Activated CD4-positive, alpha-beta T cell treated with anti-CD3 and anti-CD28 coated beads, Interleukin-2, amount 50 U/mL, for 16 hours (primary cell): Measurements from ENCODE around the gene SYPL2.

Experiments
- DNase-seq: peaks from one replicate; pipeline ENCODE4 v3.0.0-alpha.2; 2020

The SYPL2 gene

DNA sequence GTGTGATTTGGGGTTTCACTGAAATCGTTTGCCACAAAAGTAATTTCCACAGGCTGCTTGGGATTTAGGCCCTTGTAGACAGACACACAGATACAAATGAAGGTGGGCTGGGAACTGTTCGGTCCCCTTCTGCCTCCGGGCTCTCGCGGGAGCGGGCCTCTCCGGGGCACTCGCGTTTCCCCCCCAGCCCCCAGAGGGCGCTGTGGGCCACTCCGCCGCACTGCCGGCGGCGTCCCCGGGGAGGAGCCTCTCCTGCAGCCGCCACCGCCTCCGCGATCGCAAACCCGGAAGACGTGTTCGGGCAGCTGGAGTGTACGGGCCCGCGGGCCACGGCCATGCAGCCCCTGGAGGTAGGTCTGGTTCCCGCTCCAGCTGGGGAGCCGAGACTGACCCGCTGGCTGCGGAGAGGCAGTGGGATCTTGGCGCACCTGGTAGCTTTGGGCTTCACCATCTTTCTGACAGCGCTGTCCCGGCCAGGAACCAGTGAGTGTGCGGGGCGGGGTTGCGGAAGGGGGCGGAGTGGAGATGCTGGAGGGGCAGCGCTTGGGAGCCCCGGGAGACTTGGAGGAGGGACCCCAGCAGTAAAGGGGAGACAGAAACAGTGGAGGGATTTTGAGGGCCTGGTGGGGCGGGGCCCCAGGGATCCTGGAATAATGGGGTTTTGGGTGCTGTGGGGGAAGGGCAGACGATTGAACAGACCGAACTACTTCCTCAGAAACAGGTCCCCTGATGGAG is 27.6 kb downstream of the SYPL2 start, which contains the start of gene CYB561D1:
TSS of gene CYB561D1 (plus strand) at position 290 of the 735 bp plus-strand sequence. CDS start at position 336, 46 bp downstream.
- peak; percentile 90 for DNase-seq

DNA sequence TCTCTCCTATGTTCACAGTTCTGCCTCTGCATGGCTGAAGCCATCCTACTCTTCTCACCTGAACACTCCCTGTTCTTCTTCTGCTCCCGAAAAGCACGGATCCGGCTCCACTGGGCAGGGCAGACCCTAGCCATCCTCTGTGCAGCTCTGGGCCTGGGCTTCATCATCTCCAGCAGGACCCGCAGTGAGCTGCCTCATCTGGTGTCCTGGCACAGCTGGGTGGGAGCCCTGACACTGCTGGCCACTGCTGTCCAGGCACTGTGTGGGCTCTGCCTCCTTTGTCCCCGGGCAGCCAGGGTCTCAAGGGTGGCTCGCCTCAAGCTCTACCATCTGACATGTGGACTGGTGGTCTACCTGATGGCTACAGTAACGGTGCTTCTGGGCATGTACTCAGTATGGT is 29.4 kb downstream of the SYPL2 start:
- no peak for DNase-seq

DNA sequence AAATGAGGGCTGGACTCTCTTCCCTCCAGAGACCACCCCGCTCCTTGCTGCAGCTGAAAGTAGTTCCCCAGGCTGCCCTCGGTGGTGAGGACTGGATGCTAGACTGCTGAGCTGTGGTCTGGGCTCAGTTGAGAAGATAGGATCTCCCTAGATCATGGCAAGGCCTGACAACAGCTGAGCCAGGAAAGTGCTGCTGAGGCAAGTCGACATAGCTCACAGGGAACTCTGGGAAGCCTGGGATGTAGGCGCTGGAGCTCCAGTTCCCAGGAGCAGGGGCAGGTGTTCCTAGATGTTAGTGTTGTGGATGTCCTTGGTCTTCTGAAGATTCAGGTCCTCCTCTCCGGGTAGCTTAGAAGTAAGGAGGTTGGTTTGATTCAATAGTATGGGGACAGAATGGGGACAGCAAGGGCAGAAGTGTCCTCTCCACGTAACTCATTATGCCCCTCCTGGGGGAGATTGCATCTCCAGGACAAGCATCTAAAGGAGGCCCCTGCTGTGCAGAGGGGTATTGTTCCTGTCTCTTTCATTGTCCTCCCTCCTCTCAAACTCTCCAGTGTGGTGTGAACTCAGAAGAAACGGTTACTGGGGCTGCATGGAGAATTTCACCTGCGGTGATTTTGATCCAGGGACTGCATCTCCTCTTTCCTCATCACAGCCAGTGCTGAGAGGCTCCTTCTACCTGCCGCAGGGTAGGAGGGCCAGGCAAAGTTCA is 31.3 kb downstream of the SYPL2 start:
- DNase-seq, result no peak

DNA sequence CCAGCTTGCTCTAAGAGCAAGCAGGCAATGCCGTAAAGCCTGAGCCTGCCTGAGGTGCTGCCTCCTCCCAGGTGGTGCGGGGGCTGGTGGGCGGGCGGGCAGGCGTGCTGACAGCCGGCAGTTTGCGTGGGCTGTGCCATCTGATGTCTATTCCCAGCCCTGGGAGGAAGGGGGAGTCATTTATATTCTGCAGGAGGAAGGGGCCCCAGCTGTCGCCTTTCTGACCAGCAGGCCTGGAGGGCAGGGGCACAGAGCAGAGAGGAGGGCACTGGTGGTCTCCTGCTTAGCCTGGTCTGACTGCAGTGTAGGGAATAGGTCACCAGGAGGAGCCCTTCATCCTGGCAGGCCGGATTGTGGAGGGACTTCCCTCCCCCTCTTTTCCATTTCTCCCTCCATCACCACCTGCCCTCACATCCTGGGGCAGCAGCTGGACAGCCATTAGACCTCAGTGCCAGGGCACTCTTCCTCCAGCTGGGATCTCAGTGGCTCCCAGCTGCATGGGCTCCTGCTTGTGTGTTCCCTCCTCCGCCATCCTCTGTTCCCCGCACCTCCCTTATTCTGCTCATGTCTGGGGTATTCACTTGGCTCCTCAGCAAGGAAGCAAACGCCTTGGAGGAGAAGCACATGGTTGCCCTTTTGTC is 31.9 kb downstream of the SYPL2 start:
- no peak for DNase-seq

DNA sequence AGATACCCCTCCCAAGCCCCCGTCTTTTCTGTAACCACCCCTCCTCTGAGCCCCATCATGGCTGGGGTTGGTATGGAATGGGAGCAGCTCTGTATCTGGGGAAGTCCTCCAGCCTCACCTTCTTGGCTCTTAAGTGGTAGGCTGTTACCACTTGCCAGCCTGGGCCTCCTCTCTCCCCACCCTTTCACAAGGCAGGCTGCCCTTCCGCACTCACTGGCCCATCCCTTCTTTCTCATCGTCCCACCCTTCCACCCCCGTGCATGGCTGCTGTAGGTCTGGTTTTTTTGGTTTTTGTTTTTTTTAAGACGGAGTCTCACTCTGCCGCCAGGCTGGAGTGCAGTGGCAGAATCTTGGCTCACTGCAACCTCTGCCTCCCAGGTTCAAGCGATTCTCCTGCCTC is 32.7 kb downstream of the SYPL2 start:
- no peak for DNase-seq

DNA sequence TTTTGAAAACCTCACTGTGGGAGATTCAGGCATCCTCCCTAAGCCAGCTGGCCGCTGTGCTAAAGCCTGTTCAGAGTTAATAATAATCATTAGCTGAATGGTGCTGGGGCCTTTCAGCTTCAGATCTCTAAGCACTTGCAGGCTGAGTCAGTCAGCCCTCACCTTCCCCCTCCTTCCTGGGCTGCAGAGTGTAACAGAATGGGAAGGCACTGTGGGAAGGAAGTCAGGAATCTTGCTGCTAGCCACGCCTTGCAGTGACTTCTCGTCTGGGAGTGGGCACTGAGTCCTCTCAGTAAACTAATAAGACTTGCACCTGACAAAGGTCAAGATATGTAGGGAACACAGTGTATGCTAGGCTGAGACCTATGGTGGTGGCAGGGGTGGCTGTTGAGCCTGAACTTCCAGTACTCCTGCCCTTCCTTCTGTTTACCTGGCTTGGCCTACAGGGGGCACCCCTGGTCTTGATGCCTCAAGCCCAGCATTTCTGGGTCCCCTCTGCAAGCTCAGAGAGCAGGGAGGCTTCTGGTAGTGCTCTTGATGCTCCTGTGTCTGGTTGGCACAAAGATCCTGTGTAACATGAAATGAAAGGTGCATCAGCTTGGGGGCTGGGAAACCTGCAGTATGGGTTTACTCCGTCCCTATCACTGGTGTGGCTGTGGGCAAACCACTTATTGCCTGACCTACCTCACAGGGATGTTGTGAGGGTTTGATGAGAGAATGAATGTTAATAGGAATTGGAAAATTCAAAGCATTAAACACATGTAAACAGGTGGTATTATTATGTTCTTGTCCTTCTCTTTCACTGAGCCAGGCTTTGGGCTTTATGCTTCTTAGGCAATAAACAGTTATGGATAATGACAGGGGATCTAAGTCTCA is 33.6 kb downstream of the SYPL2 start:
- peak; percentile 53 for DNase-seq

DNA sequence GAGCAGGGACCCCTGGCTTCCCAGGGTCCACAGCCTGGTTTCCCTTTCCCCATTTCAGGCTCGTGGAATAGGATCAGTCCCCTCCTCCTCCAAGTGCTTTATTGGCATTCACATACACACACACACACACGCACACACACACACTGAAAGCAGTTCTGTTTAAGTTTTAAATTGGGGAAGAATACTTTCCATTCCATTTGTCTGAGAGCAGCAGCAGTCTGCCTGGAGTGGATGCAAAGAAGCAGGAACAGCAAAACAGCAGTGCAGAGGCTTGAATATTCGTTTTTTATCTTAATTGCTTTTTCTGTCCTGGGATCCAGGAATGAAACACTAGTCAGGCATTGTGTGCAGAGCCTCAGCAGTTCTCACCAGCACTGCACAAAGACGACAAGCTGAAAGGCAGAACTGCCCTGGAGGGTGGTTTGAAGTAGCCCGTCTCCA is 34.6 kb downstream of the SYPL2 start:
- no peak for DNase-seq

DNA sequence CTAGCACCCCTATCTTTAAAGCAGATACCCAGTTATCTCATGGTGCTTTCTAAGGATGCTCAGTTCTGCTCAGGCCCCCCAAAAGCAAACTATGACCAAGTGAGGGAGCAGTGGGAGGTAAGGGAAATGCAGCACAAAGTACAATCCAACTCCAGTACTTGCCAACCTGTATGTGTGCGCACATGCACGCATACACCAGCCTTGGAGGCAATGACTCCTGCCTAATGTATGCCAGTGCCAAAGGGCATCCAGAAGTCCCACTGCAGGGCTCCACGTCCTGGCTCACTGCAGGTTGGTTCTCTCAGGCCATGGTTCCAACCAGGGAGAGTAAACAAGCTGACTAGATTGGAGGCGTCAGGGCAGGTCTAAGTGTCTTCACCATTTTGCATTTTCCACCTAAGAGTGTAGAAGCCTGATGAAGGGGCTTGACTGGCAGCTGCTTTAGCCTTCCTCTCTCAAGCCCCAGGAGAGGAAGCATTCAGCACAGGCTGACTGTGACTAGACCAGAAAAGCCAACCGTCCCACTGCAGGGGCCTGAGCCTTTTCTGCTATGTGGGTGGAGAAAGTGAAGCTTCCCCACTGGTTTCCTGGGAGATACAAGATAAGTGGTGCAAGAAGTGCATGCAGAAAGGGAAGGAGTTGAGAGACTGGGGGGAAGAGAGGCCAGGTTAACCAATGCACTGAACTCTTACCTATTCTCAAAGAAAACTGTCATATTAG is 35.5 kb downstream of the SYPL2 start:
- DNase-seq, result no peak

DNA sequence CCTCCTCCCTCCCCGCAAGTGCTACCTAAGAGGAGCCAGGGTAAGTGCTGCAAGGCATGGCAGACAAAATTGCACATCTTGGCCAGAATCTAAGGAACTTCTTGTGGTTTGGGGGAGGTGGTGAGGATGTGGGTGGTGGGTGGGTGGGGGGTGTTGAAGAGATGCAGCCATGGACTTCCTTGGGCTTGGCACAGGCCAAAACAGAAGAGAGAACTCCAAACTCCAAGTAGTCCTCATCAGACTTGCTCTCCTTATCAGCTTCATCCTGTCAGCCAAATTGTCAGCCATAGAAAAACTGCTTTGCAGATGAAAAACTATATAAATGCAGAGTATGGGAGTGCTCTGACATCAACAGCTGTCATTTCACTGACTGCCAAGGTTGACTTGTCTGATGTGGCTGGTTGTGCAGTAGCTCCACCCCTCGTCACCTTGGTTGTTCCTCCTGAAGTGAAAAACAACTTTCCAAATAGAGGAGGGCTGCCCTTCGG is 36.1 kb downstream of the SYPL2 start:
- peak; percentile 11 for DNase-seq

DNA sequence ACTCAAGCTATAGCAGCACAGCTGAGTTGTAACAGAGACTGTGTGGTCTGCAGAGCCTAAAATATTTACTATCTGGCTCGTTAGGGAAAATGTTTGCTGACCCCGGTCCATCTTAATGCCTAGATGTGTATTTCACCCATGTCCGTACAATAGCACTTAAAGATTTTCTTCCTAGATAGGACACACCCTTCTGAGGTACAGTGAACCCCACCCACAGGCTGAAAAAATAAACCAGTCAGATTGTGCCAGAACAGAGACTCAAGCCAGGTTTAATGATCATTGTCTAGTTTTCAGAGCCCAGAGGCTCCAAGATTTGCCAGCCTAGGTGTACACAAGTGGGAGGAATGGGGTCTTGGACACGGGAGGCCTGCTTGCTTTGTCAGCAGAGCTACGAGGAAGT is 37.6 kb downstream of the SYPL2 start:
- no peak for DNase-seq

DNA sequence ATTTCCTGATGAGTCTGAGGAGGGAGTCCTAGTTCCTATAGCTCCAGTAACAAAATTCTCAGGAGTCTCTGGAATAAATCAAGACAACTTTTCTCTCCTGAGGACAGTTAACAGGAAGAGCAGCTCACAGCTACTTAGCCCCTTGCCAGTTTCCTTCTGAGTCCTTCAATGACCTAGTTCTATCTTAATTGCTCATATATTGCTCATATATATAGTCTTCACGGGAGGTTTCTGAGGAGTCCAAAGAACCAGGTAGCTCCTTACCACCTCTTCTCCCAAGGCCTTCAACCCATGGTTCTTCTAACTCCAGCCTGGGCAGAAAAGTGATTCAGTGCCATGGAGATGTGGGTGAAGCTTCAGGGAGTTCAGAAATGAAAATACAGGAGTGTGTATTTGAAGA is 38.6 kb downstream of the SYPL2 start:
- no peak for DNase-seq

DNA sequence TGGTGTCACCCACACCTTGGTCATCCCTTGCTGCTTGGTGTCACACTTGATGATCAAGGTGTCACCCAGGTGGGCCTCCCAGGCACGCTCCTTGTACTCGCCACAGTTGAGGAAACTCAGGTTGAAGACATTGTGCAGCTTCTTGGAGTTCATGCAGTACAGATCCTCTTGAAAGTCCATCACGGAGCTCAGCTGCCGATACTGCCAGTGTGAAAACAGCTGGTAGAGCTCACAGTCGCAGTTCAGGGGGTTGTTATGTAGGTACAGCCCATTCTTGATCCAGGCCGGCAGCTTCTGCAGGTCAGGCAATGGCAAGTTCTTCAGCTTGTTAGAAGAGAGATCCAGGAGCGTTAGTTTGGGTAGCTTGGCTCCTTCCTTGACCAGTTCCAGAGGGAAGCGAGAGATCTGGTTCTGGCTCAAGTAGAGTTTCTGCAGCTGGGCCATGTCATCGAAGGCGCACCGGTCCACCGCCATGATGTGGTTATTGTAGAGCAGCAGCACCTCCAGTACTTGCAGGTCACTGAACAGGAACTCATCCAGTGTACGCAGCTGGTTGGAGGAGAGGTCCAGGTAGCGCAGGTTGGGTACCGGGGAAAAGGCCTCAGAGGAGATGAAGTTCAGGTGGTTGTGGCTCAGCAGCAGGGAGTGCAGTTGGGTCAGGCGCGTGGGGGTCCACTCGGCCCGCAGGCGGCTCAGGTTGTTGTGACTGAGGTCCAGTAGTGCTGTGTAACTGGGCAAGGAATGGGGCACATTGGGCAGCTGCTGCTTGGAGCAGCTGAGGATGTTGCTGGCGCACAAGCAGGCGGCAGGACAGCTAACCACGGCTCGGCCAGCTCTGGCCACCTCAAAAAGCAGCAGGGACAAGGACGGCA is 41.9 kb downstream of the SYPL2 start:
- DNase-seq, result no peak

DNA sequence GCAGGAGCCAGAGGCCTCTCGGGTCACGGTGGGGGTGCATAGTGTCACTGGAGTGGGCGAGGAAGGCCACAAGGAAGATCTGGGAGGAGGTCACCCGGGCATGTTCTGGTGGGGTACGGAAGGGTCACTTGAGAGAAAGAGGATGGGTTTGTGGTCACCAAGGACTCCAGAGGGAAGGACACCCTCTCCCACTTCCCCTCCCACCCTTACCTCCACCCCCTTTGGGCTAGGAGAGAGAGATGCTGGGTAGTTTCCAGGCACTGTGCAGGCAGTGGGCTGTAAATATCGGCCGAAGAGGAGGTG is 42.5 kb downstream of the SYPL2 start:
- no peak for DNase-seq

DNA sequence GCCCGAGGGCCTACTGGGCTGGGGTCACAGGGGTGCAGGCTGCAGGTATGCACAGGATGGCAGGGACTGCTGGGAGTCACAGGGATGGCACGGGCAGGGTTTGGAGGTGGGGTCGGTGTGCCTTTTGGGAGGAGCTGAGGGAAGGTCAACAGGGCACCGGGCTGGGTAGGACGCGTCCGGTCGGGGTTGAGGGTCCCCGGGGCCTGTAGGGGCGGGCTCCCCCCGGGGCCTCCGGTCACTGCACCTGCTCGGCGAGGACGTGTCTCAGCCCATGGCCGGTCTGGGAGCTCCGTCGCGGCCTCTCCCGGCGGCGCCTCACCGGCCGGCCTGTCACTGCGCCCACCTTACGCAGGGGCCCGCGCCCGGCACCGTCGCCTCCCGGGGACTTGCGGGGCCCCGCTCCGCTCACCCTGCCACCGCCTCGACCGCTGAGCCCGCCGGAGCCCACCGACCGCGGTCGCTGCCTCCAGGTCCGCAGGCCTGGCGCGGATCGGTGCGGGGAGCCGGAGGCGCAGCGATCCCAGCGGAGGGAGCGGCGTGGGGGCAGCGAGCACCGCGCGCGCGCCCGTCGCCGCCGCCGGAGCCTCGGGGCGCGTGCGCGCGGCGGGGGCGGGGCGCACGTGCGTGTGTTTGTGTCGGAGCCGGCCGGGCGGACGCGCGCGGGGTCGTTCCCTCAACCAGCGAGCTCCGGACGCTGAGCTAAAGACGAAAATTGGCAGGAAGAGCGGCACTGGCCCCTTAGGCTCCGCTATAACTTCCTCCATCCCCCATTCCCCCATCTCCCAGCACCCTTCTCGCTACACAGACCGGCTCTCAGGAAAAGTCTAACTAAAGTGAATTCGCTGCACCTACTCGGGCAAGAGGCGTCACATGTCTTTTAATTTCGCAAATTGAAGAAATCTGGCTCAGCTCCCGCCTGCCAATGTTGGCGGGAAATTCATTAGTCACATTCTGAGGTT is 43.1 kb downstream of the SYPL2 start, which contains the start of gene AMIGO1:
TSS of gene AMIGO1 (minus strand) at position 552 of the 959 bp plus-strand sequence. CDS start 815 bp downstream, outside the sequence.
- DNase-seq, result peak; percentile 43

DNA sequence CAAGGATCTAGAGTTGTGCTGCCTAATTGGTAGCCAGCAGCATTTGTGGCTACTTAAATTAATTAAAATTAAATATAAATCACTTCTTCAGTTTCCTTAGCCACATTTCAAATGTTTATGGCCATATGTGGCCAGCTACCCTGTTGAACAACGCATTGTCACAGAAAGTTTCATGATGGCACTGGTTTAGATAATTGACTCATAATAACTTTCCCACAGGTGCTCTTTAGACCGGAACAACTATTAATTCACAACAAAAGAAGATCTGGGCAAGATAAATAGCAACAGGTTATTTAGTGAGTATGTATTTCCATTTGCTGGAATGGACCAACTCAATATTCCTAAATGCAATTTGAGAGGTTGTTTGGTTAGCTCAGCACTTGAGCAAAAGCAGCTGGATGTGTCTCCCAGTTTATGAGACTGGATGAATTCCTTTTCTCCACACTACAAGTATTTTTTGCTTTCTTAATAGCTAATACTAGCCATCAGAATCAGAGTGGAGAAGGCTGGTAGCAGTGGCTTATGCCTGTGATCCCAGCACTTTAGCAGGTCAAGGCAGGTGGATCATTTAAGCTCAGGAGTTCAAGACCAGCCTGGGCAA is 46.9 kb downstream of the SYPL2 start:
- no peak for DNase-seq

DNA sequence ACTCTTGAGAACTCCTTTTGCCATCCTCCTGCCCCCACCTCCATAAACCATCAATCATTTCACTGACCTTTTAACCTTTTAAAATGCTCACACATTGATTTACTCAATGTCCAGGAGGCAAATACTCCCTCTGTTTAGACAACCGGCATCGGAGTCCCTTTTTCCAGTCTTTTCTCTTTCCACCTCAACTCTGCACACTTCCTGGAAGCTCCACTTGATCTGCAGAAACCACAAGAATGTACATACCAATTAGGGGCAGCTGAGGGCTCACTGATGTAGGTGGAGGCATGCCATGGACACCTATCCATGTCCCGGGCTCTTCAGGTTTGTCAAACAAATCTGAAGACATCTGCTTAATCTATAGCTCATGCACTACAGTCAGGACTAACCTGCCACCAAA is 48.5 kb downstream of the SYPL2 start:
- no peak for DNase-seq

DNA sequence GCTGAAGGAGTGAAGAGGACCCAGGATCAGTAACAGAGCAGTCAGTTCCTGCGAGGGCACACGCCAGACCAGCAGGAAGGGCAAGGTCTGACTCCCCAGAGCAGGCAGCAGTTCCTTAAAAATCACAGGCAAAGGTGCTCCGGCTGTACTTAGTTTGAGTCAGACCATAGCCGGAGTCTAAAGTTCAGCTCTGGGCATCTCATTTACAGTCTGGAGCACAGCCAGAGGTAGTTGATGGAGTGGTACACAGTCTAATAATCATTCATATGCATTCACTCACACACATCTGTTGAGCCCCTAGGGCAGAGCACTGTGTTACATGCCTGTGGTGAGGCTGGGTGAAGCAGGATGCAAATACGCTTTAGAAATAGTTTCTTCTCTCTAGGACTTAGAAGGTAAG is 50.5 kb downstream of the SYPL2 start:
- DNase-seq, result no peak

DNA sequence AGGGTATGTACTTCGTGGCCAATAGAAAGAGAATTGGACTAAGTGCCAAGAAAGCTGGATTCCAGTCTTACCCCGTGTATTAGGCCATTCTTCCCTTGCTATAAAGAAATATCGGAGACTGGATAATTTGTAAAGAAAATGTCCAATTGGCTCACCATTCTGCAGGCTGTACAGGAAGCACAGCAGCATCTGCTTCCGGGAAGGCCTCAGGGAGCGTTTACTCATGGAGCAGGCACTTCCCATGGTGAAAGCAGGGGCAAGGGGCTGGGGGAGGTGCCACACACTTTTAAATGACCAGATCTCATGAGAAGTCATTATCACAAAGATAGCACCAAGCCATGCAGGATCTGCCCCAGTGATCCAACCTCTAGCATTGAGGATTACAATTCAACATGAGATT is 51.0 kb downstream of the SYPL2 start:
- DNase-seq, result no peak
